Hepatocyte (in vitro differentiated cells): ENCODE measurements around the gene CDK18.
"Not testable (repeated sequence)": the region's sequence is repeated elsewhere in the genome, so short reads cannot be mapped to it uniquely, and the experiment has no call there.

ENCODE experiments used
- EZH2 ChIP-seq: fragments of 200-600 bp; sonication (generic); IDR thresholded peaks from 2 replicates; pipeline ENCODE4 v1.6.1; 2016; ENCODE audit warnings: antibody characterized with exemption, mild to moderate bottlenecking, borderline replicate concordance
- EZH2phosphoT487 ChIP-seq: fragments of 200-600 bp; sonication (generic); IDR thresholded peaks from one replicate; pipeline ENCODE4 v1.6.1; 2018; ENCODE audit warnings: antibody characterized with exemption, mild to moderate bottlenecking, low read depth, moderate library complexity; ENCODE audit not compliant: unreplicated experiment, severe bottlenecking
- TF ChIP-seq, protein P1 (sequence below): fragments of 200-600 bp; sonication (generic); IDR thresholded peaks from 2 replicates; pipeline ENCODE4 v1.5.1; 2016; ENCODE audit warnings: antibody characterized with exemption, mild to moderate bottlenecking; ENCODE audit not compliant: poor library complexity

DNA sequence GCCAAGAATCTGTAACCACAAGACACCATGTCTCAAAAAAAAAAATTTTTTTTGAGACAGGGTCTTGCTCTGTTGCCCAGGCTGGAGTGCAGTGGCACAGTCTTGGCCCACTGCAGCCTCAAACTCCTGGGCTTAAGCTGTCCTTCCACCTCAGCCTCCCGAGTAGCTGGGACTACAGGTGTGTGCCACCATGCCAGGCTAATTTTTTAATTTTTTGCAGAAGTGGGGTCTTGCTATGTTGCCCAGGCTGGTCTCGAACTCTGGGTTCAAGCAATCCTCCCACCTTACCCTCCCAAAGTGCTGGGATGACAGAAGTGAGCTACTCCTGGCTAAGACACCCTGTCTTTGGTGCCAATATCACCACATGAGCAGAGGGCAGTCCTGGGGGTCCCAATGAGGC lies 25.5 kb upstream of the CDK18 start:
- TF ChIP-seq, protein P1, sequence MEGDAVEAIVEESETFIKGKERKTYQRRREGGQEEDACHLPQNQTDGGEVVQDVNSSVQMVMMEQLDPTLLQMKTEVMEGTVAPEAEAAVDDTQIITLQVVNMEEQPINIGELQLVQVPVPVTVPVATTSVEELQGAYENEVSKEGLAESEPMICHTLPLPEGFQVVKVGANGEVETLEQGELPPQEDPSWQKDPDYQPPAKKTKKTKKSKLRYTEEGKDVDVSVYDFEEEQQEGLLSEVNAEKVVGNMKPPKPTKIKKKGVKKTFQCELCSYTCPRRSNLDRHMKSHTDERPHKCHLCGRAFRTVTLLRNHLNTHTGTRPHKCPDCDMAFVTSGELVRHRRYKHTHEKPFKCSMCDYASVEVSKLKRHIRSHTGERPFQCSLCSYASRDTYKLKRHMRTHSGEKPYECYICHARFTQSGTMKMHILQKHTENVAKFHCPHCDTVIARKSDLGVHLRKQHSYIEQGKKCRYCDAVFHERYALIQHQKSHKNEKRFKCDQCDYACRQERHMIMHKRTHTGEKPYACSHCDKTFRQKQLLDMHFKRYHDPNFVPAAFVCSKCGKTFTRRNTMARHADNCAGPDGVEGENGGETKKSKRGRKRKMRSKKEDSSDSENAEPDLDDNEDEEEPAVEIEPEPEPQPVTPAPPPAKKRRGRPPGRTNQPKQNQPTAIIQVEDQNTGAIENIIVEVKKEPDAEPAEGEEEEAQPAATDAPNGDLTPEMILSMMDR, result not testable (repeated sequence)
- not testable (repeated sequence) for TF ChIP-seq EZH2, EZH2phosphoT487
